HEK293T (cell line): ENCODE data around the gene PLXNB1.
A peak's percentile ranks its signal among the peaks of the same experiment; 100 is the strongest.
"Not testable (repeated sequence)": the region's sequence is repeated elsewhere in the genome, so short reads cannot be mapped to it uniquely, and the experiment has no call there.

Experiments
- CTCF ChIA-PET: fragments of 350-600 bp; formaldehyde crosslinking; extraction: SDS; loops from one replicate; lab custom pipeline; 2021; ENCODE audit warnings: antibody characterized with exemption, inconsistent platforms; lab: Yijun Ruan, JAX
- POLR2A ChIA-PET: fragments of 350-600 bp; formaldehyde crosslinking; extraction: SDS; loops from one replicate; lab custom pipeline; 2020; ENCODE audit warnings: antibody characterized with exemption, inconsistent platforms; lab: Yijun Ruan, JAX
- DNase-seq: peaks from one replicate; pipeline ENCODE4 v3.0.0; 2012; ENCODE audit warnings: mixed read lengths; ENCODE audit errors: extremely low spot score
- ARNT ChIP-seq: fragments of 450-650 bp; IDR thresholded peaks from 2 replicates; pipeline ENCODE4 v1.6.1; 2017; ENCODE audit warnings: mild to moderate bottlenecking
- BHLHE40 ChIP-seq: fragments of 450-650 bp; IDR thresholded peaks from 2 replicates; pipeline ENCODE4 v1.6.1; 2016; ENCODE audit warnings: mild to moderate bottlenecking, moderate library complexity, borderline replicate concordance
- CTBP1 ChIP-seq: fragments of 450-650 bp; IDR thresholded peaks from 2 replicates; pipeline ENCODE4 v1.6.1; 2016; ENCODE audit warnings: borderline replicate concordance
- ELF4 ChIP-seq: fragments of 450-650 bp; IDR thresholded peaks from 2 replicates; pipeline ENCODE4 v1.6.1; 2017; ENCODE audit warnings: antibody characterized with exemption
- FOXA1 ChIP-seq: fragments of 450-650 bp; IDR thresholded peaks from 2 replicates; pipeline ENCODE4 v1.6.1; 2016; ENCODE audit warnings: mild to moderate bottlenecking
- FOXK2 ChIP-seq: fragments of 450-650 bp; IDR thresholded peaks from 2 replicates; pipeline ENCODE4 v1.6.1; 2016; ENCODE audit warnings: mild to moderate bottlenecking
- FOXM1 ChIP-seq: fragments of 450-650 bp; IDR thresholded peaks from 2 replicates; pipeline ENCODE4 v1.6.1; 2017; ENCODE audit warnings: mild to moderate bottlenecking, borderline replicate concordance
- HDGF ChIP-seq: fragments of 450-650 bp; IDR thresholded peaks from 2 replicates; pipeline ENCODE4 v1.6.1; 2017; ENCODE audit warnings: antibody characterized with exemption, borderline replicate concordance
- L3MBTL2 ChIP-seq: fragments of 450-650 bp; conservative IDR thresholded peaks from 2 replicates; pipeline ENCODE4 v1.6.1; 2016; ENCODE audit warnings: mild to moderate bottlenecking
- LEF1 ChIP-seq: fragments of 450-650 bp; IDR thresholded peaks from 2 replicates; pipeline ENCODE4 v1.6.1; 2017; ENCODE audit warnings: mild to moderate bottlenecking, borderline replicate concordance
- NFRKB ChIP-seq: fragments of 450-650 bp; IDR thresholded peaks from 2 replicates; pipeline ENCODE4 v1.6.1; 2016; ENCODE audit warnings: mild to moderate bottlenecking, moderate library complexity
- SP1 ChIP-seq: fragments of 450-650 bp; IDR thresholded peaks from 2 replicates; pipeline ENCODE4 v1.6.1; 2017
- SUZ12 ChIP-seq: fragments of 450-650 bp; IDR thresholded peaks from 2 replicates; pipeline ENCODE4 v1.6.1; 2016; ENCODE audit warnings: mild to moderate bottlenecking
- TARDBP ChIP-seq: fragments of 450-650 bp; IDR thresholded peaks from 2 replicates; pipeline ENCODE4 v1.6.1; 2016
- ZNF384 ChIP-seq: fragments of 450-650 bp; IDR thresholded peaks from 2 replicates; pipeline ENCODE4 v1.6.1; 2016
- TF ChIP-seq, protein P1 (sequence below): fragments of 450-650 bp; IDR thresholded peaks from 2 replicates; pipeline ENCODE4 v1.6.1; 2016

Gene PLXNB1

DNA sequence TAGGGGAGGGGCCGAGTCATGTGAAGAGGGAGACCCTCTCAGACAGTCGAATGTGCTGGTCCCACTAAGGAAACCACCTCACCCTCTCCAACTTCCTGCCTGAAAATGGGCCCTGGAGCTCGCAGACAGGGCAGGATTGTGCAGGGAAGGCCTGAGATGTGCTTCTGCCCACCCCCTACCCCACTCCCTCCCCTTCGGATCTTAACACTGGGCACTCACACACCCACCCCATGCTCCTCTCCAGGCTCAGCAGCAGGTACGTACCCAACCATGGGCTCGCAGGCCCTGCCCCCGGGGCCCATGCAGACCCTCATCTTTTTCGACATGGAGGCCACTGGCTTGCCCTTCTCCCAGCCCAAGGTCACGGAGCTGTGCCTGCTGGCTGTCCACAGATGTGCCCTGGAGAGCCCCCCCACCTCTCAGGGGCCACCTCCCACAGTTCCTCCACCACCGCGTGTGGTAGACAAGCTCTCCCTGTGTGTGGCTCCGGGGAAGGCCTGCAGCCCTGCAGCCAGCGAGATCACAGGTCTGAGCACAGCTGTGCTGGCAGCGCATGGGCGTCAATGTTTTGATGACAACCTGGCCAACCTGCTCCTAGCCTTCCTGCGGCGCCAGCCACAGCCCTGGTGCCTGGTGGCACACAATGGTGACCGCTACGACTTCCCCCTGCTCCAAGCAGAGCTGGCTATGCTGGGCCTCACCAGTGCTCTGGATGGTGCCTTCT, 36.7 kb upstream of the PLXNB1 start:
- POLR2A ChIA-PET: interaction anchor here (1.1 to 1.3 kb wide), 3 partner anchors 16 to 38 kb away, joined by 4 to 5 read pairs (median 4); partner anchors contain the start of genes ATRIP and SHISA5
- TF ChIP-seq L3MBTL2 (no peak), ELF4 (no peak), BHLHE40 (no peak), SP1 (no peak), ARNT (no peak), LEF1 (no peak), ZNF384 (no peak), SUZ12 (no peak), CTBP1 (no peak), FOXK2 (no peak), NFRKB (no peak), FOXM1 (no peak), FOXA1 (no peak), TARDBP (no peak), HDGF (no peak)
- TF ChIP-seq, protein P1, sequence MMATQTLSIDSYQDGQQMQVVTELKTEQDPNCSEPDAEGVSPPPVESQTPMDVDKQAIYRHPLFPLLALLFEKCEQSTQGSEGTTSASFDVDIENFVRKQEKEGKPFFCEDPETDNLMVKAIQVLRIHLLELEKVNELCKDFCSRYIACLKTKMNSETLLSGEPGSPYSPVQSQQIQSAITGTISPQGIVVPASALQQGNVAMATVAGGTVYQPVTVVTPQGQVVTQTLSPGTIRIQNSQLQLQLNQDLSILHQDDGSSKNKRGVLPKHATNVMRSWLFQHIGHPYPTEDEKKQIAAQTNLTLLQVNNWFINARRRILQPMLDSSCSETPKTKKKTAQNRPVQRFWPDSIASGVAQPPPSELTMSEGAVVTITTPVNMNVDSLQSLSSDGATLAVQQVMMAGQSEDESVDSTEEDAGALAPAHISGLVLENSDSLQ: no peak
- DNase-seq: no peak
- CTCF ChIA-PET: no interaction called here

DNA sequence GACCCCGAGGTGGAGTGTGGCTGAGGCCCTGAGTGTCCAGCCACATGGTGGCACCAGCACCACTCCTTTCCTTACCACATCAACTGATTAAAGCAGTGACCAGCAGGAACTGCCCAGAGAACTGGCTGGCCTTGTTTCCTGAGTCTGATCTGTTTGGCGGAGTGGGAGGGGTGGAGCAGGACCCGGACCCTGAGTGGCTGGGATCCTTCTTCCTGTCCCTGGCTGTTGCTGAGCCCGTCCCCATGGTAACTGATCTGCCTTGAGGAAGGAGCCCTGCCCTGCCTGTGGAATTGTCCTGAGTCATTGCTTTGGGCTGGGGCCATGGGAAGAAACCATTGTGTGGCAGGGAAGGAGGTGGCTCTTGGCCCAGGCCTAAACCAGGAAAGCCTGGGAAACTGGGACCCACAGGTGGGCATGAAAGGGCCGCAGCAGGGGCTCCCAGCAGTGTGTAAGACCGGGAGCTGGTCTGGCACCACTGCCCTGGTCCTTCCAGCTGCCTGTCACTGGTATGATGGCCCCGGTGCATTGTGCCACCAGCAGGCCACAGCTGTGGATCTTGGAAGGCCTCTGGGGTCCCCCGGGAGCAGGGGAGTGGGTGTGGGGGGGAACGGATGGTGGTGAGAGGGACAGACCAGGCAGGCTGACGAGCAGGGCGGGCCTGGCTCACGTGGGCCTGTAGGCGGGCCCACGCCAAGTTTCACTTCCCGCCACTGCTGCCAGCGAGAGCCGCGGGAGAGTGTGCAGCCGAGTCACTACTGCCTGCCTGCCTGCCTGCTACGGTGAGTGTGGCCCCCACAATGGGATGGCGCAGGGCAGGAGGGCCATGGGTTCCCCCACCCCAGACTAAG, 35.9 kb upstream of the PLXNB1 start:
- TF ChIP-seq ELF4: no peak
- DNase-seq: peak; percentile 36
- POLR2A ChIA-PET: interaction anchor here (1.1 to 1.3 kb wide), 3 partner anchors 15 to 39 kb away, joined by 4 to 5 read pairs (median 4); partner anchors contain the start of genes ATRIP and SHISA5
- CTCF ChIA-PET: no interaction called here

DNA sequence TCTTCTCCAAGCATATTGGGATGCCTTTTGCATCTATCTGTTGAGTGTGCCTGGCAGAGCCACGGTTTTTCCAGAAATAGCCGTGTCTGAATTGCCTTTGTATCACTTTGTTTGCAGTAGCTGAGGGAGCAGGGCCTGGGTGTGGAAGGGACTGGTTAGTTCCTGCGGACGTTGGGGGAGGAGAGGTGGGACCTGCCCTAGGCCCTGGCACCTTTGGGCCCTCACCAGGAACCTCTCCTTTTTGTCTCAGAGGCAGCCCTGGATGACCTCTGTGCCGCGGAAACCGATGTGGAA, 35.3 kb upstream of the PLXNB1 start:
- DNase-seq: no peak
- TF ChIP-seq L3MBTL2 (no peak), NFRKB (no peak), FOXK2 (no peak), BHLHE40 (no peak), TARDBP (no peak), ZNF384 (no peak), ARNT (no peak), SP1 (no peak), CTBP1 (no peak), SUZ12 (no peak)
- CTCF ChIA-PET: no interaction called here
- POLR2A ChIA-PET: no interaction called here

DNA sequence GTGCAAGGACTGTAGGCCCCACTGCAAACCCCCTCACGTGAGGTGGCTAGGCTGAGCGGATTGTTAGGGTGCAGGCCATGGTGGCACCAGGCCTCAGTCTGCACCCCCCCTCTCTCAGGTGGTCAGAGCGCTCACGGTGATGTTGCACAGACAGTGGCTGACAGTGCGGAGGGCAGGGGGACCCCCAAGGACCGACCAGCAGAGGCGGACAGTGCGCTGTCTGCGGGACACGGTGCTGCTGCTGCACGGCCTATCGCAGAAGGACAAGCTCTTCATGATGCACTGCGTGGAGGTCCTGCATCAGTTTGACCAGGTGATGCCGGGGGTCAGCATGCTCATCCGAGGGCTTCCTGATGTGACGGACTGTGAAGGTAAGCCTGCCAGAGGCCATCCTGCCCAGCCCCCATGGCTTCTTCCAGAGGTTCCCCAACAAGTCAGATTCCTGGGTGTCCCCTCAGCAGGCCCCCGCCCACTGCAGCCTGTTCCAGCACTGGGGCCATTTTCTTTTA, 34.9 kb upstream of the PLXNB1 start:
- no peak for DNase-seq
- POLR2A ChIA-PET: interaction anchor here (1.1 to 1.2 kb wide), 3 partner anchors 18 to 92 kb away, joined by 3 to 4 read pairs (median 3); partner anchors contain the start of genes ATRIP, CCDC51 and PFKFB4
- CTCF ChIA-PET: interaction anchor here (0.6 to 1.7 kb wide), 2 partner anchors 39 to 84 kb away, joined by 3 to 7 read pairs; partner anchors contain the start of gene SHISA5
- TF ChIP-seq SUZ12 (no peak), BHLHE40 (no peak), FOXA1 (no peak), FOXM1 (no peak), NFRKB (no peak), CTBP1 (no peak), L3MBTL2 (no peak), LEF1 (no peak), HDGF (no peak), FOXK2 (no peak), ARNT (no peak)

DNA sequence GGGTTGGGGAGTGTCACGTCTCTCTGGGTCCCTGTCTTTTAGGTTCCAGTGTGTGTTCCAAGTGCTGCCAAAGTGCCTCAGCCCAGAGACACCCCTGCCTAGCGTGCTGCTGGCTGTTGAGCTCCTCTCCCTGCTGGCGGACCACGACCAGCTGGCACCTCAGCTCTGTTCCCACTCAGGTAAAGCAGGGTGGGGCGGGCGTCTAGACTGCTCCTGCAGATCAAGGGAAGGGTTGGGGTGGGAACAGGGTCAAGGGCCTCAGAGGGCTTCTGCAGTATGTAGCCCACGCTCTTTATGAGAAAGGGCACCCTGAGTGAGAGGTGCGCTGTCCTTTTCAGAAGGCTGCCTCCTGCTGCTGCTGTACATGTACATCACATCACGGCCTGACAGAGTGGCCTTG, 33.8 kb upstream of the PLXNB1 start:
- CTCF ChIA-PET: interaction anchor here (0.5 to 1.7 kb wide), 5 partner anchors 27 to 1007 kb away, joined by 3 to 7 read pairs (median 3); partner anchors contain the start of gene SHISA5
- no peak for DNase-seq
- TF ChIP-seq LEF1: no peak
- TF ChIP-seq ARNT: no peak
- TF ChIP-seq SP1: no peak
- no peak for TF ChIP-seq FOXA1
- TF ChIP-seq L3MBTL2: no peak
- no peak for TF ChIP-seq ELF4
- no peak for TF ChIP-seq FOXM1
- TF ChIP-seq NFRKB: no peak
- TF ChIP-seq, protein P1: no peak
- TF ChIP-seq CTBP1: no peak
- no peak for TF ChIP-seq TARDBP
- no peak for TF ChIP-seq BHLHE40
- POLR2A ChIA-PET: interaction anchor here (1.1 to 1.2 kb wide), 3 partner anchors 17 to 93 kb away, joined by 3 to 4 read pairs (median 3); partner anchors contain the start of genes ATRIP, CCDC51 and PFKFB4

DNA sequence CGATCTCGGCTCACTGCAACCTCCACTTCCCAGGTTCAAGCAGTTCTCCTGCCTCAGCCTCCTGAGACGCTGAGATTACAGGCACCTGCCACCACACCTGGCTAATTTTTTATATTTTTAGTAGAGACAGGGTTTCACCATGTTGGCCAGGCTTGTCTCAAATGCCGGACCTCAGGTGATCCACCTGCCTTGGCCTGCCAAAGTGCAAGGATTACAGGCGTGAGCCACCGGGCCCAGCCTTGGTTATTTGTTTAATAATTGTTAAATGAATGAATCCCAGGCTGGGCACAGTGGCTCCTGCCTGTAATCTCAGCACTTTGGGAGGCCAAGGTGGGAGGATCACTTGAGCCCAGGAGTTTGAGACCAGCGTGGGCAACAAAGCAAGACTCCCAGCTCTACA, 31.9 kb upstream of the PLXNB1 start:
- ChIA-PET CTCF (interaction anchor here (1.0 to 1.2 kb wide), 2 partner anchors 26 to 88 kb away, joined by 3 read pairs; no protein-coding TSS in a partner anchor), POLR2A (interaction anchor here (0.6 to 2.1 kb wide), 4 partner anchors 12 to 91 kb away, joined by 3 to 7 read pairs (median 4); partner anchors contain the start of genes ATRIP, CCDC51 and TMA7)
- not testable (repeated sequence) for DNase-seq
